CMK (cell line): ENCODE data around the gene RSU1.

Experiments
- DNase-seq: peaks from one replicate; pipeline ENCODE4 v3.0.0-alpha.2; 2010; ENCODE audit warnings: low read depth

The RSU1 gene

DNA sequence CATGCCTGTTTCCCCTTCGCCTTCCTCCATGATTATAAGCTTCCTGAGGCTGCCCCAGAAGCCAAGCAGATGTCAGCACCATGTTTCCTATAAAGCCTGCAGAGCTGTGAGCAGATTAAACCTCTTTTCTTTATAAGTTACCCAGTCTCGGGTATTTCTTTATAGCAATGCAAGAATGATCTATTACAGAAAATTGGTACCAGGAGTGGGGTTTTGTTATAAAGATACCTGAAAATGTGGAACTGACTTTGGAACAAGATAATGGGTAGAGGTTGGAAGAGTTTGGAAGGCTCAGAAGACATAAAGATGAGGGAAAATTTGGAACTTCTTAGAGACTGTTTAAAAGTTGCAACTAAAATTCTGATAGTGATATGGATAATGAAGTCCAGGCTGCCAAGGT, 4.8 kb upstream of the RSU1 start:
- no peak for DNase-seq

DNA sequence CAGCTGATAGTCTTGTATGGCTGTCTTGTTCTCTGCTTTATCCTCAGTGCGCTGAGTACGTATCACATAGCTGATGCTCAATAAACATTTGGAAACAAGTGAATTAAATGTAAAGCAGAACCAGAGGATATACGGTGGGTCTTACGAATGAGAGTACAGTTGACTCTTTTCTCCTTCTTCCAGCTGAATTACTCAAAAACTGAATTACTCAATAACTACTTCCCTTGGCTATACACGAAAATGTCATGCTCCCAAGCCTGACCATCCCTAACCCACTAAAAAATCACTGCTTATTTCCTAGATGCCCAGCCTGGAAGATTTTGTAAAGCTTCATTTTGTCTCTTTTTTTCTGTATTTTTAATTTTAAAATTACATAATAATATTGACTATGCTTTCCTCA, 3.2 kb upstream of the RSU1 start:
- DNase-seq: no peak

DNA sequence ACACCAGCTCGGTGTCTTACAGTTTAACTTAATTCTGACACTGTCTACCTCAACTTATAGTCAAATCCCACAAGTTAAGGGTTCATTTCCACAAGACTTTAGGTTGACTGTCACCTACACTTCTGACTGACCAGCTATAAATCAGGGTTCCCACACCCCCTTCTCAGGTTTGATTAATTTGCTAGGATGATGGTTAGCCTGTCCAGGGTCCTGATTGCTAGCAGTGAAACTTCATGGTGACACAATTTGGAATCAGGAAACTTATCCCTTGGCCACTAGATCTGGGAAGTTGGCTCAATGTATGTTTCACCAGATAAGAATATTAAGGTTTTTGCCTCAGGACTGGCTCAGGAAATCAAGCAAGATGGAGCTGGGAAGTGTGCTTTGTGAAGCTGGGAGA, 2.8 kb upstream of the RSU1 start:
- no peak for DNase-seq

DNA sequence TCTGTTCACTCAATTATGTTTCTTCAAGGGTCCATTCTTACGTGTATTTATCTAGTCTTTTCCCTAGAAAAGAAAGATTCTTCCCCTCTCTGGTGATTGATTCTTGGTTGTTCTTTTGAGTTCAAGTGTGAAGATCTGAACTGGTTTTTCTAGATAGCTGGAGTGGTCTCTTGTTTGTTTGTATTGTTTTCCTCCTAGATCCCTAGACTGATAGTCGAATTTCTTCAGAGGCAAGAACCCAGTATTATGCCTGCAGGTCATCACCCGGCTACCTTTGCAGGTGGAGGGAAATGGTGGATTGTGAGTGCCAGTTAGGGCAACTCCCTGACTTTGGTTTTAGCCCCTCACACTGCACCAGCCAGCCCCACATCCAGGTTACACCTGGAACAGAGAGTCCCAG, 2.2 kb upstream of the RSU1 start:
- no peak for DNase-seq

DNA sequence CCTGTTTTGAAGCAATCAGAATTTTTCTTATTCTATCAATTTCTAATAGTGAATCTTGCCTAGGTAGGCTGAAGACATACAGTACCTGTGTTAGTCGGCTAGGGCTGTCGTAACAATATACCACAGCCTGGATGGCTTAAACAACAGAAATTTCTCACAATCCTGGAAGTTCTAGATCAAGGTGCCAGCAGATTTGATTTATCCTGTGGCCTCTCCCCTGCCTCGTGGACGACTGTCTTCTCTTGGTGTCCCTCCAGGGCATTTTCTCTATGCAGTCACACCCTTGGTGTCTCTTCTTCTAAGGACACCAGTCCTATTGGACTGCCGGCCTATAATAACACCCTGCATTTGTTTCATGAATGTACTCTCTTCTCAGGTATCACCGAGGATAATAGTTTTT, 1.8 kb upstream of the RSU1 start:
- DNase-seq: no peak

DNA sequence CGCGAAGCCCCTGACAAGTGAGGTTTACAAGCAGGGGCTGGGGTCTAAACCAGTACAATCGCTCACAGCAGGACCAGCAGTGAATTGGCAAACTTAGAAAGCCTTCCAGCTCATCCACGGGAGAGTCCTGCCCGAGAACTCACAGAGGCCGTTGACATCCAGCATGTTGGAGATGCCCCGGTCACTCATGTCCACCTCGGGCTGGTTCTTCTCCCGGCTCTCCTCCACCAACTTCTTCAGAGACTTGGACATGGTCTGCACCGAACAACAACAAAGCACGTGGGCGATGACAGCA, 447 bp downstream of the RSU1 start:
- no peak for DNase-seq

DNA sequence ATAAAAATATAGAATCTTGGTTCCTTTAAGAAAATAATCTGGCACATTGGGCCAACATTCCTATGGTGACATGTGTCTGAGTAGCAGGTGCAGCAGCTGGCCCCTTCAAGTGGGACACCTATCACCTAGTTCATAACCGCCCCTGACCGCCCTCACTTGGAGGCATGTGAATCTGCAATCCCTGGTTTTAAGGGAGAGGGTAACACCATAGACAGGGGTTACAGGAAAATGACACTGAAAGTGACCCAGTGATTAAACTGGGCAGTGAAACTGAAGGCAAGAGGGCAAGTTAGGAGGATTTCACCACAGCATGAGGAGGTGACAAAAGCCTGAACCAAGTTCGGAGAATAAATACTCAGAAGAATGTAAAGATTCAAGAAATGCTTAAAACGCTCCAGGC, 1.1 kb downstream of the RSU1 start:
- DNase-seq: no peak

DNA sequence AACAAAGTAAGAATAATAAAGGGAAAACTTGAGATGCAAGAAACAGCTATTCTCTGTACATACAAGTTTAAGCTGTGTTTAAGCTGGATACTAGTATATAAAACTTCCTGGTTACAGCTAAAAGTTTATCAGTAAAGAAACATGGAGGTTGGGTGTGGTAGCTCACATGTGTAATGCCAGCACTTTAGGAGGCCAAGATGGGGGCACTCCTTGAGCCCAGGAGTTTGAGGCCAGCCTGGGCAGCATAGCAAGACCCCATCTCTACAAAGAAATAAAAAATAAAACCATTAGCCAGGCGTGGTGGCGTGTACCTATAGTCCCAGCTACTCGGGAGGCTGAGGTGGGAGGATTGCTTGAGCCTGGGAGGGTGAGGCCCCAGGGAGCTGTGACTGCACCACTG, 3.2 kb downstream of the RSU1 start:
- DNase-seq: no peak

DNA sequence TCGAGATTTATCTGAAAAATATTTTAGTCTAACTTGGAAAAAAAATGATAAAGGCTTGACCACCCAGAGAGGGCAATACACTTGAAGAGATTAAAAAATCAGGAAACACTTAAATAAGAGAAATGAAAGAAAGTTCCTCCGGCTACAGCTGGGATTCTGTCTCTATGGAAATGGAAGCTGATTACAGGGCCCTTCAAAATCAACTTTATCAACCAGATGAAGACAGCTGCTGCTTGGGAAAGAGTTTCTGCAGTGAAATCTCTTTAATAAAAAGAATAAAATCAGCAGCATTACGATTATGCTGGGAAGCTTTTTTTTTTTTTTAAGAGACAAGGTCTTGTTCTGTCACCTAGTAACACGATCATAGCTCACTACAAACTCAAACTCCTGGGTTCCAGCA, 4.5 kb downstream of the RSU1 start:
- no peak for DNase-seq

DNA sequence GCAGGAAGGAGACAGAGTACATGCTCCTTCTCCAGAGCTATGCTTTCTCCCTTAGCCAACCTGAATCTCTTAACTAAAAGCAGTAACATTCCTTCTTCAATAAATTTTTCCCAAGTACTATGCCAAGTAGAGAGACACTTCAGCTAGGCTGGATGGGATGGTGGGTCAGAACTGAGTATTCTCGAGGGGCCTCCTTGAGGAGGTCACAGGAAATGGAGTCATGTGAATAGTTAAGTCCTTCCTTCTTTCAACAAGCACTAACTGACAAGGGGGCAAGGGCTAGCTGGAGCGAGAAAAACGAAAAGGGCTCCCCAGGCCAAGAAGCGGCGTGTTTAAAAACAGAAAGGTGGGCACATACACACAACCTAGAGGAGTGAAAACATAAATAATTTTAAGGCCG, 5.5 kb downstream of the RSU1 start:
- DNase-seq: no peak

DNA sequence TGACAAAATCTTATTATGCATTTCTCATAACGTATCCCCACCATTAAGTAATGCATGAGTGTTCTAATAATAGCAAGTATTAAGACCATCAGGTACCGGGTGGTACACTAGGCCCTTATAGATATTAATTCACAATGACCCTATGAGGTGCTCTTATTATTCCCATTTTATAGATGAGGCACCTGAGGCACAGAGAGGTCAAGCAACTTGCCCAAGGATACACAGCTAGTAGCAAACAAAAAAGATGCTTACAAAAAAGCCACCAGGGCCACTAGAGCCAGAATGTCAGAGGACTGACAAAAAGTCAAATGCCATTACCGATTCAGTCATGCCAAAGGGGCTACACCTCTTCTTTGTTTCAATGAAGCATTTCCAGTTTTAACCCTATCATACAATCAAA, 5.9 kb downstream of the RSU1 start:
- no peak for DNase-seq

DNA sequence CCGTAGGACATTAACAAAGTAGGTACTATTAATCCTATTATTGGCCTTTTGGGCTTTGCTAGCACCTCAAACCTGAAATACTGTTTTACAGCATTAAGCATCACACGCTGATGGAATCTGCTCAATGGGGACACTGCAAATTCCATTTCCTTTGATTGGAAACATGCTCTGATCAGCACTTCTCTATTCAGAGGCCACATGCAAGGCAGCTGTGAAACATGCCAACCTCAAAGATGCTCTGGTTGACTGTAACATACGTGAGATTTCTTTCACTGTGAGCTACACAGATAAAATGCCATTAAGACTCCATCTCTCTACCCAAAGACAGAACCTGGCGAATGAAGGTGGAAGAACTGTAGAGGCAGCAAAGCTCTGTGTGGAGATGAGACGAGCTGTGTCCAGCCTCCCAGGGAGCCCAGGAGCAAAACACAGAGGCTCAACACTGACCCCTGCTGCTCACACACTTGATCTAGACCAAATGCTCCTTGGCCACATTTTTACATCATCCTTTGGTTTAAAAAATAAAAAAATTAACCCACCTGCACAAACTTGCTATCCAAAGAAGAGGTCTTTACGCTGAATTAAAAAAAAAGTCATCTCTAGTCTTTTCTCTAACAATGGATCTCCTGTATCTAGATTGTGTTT, 8.0 kb downstream of the RSU1 start:
- no peak for DNase-seq

DNA sequence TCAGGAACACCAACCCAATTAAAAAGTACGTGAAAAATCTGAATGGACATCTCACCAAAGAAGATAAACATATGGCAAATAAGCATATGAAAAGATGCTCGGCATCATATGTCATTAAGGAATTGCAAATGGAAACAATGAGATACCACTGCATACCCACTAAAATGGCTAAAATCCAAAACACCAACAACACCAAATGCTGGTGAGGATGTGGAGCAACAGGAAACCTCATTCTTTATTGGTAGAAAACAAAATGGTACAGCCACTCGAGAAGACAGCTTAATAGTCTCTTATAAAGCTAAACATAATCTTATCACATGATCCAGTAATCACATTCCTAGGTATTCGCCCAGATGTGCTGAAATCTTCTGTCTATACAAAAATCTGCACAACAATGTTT, 13.1 kb downstream of the RSU1 start:
- no peak for DNase-seq

DNA sequence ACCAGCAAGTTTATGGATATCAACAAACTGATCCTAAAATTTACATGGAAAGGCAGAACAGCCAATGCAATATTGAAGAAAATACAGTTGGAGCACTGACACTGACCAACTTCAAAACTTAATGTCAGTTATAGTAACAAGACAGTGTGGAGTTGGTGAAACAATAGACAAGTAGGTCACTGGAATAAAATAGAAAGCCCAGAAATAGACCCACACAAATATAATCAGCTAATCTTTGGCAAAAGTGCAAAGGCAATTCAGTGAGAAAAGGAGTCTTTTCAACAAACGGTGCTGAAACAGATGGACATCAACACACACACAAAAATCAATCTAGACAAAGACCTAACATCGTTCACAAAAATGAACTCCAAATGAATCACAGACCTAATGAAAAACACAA, 13.8 kb downstream of the RSU1 start:
- no peak for DNase-seq

DNA sequence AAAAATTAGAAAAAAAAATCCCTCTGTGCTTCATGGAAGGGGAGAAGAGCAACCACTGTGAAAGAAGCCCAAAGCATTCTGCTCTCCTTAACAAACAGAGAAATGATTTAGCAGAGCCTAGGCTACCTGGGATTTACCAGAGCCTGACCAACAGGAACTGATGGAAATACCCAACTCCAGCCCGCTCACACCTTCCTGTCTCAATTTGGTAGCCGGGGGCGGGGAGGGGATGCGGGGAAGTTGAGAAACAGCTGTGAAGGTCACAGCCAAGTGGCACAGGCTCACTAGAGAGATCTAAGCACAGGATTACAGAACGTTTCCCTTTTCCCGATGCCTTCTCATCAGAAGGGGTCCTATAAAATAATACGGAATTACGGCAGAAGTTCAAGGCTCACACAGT, 17.6 kb downstream of the RSU1 start:
- no peak for DNase-seq

DNA sequence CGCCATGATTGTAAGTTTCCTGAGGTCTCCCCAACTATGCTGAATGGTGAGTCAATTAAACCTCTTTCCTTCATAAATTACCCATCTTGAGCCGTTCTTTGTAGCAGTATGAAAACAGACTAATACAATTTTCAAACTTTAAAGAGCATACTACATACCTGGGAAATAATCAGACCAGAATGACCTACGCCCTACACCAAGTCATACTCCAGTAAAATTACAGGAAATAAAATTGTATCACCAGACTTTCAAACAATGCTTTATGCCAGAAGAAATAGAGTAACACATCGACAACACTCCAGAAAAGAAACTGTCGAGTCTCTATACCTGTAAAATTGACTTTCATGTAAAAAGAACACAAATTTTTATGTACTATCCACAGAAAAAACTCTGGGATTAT, 18.7 kb downstream of the RSU1 start:
- no peak for DNase-seq

DNA sequence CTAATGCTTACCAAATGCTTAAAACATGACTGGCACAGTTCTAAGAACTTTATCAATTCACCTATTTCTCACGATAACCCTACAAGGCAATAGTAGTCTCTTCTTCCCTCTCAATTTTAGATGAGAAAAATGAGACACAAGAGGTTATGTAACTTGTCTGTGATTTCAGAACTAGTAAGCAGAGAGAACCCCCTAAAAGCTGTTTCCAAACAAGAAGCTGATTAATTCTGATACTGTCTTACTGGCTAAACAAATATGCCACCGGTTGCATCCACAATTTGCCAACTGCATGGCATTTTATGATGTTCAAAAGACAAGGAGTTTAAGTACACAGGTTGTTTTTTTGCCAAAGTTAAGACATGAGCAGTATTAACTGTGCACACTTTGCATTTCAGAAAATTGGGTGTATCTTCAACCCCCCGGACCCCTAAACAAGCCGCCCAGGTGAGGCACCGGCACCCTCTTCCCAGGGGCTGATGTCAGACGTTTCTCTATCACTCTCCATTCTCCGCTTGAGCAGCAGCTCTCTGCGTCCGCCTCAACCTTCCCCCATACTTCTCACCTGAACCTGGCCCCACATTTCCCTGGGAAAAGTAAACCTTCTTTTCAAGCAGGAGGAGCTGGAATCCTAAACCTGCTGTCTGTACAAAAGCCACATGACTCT, 21.7 kb downstream of the RSU1 start:
- DNase-seq: no peak

DNA sequence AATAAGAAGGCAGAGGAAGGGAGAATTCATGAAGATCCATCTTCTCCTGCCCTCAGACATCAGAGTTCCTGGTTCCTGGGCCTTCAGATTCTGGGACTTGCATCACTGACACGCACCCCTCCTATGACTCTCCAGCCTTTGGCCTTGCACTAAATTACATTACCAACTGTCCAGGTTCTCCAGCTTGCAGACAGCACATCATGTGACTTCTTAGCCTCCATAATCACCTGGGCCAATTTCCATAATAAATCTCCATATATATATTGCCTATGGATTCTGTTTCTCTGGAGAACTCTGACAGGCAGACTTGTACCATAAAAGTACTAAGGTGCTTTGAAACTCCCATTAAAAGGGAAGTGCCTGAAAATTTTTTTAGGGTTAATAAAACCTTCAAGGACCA, 23.2 kb downstream of the RSU1 start:
- no peak for DNase-seq

DNA sequence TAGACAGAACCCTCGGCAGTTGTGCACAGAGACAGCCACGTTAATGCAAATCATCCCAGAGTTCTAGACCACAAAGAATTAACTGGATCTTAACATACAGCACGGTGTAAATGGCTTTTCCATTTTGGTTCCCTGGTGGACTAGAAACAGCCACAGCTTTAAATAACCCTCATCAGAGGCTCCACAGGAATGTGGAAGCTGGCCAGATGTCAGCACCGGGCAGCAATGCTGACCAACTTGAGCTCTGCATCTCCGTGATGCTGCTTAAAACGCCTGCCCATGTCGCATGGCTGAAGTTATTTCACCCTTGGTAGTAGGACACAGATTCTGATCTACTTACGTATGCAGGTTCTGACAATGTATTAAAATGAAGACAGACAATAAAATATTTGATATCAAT, 24.5 kb downstream of the RSU1 start:
- DNase-seq: no peak

DNA sequence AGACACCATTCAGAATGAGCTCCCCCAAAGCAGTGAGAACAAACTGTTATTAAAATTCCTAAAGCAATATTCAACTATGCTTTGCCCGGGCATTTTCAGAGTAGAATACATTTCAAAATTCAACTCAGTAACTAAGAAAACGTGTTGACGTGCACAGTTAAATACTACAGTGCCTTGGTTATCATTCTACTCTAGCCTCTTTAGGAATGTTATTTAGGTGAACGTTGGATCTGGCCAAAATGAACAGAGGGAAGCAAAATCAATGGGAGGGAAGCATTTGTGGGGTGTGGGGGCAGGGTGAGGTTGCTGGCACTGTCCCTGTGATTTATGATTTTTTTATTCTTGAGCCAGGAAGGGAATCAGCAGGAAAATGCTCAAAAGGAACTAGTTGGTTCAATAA, 27.5 kb downstream of the RSU1 start:
- no peak for DNase-seq

DNA sequence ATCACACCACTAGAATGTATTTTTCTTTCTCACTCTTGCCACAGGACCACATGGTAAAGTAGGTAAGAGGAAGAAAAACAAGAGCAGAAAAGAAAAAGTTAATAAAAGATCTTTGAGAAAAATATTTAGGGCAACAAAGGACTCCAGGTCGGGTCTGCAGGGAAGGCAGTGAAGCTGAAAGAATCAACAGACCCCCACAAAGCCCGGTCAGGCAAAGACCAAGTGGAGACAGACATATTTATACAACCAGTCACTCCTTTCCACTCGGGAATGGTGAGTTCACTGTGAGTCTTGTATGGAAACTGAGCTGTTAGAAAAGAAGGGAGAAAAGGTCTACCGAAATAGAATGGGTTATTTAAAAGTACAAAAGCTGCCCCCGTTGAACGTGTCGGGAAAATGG, 28.0 kb downstream of the RSU1 start:
- DNase-seq: no peak

DNA sequence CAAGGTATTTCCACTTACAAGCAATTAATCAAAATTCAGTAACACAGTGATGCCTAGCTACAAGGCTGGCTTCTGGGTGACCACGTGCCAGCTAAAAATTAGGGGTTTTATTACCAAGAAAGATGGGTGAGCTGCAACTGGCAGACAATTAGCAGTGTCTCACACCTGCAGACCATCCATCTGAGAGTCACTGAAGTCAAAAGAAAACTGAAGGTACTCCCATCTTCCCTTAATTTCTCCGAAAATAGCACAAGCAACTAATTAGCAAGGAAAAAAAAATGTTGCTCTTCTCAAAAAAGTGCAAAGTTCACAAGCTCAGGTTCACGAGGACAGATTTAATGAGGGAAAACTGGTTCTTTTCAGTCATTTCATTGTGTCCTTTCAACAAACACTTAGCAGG, 28.4 kb downstream of the RSU1 start:
- DNase-seq: no peak

DNA sequence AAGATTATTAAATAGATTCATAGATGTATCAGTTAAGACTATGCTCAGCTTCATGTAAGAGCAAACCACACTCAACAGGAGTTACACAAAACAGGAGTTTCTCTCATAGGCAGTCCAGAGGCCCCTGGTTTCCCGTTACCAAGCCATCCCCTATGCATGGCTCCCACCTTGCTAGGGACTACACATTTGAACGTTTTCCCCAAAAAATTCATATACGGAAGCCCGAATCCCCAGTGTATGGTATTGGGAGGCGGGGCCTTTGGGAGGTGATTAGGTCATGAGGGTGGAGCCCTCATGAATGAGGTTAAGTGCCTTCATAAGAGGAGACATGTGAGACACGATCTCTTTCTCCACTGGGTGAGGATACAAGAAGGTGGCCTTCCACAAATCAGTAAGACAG, 29.1 kb downstream of the RSU1 start:
- no peak for DNase-seq

DNA sequence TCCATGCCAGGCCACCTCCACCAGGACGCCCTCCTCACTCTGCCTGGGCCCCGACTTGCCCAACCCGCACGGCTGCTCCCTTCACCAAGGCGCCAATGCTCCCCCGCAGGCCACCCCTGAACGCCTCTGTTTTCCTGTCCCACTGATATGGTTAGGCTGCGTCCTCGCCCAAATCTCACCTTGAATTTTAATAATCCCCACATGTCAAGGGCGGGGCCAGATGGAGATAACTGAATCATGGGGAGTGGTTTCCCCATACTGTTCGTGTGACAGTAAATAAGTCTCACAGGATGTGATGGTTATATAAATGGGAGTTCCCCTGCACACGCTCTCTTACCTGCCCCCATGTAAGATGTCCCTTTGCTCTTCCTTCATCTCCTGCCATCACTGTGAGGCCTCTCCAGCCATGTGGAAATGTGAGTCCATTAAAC, 29.8 kb downstream of the RSU1 start:
- DNase-seq: no peak
